Fibroblast of lung (primary cell): ENCODE data around the gene DIAPH1.

ENCODE experiments used
- CTCF ChIP-seq, 2 donors: IDR thresholded peaks in 1 of 2; conservative IDR thresholded peaks in 1 of 2; 1 replicate in 1 of 2; 2 replicates in 1 of 2; pipeline ENCODE4 v1.5.1; 2011 to 2012; ENCODE audit warnings: low read length in 2 of 2, control low read depth in 1 of 2, inconsistent platforms in 1 of 2, low read depth in 1 of 2, mild to moderate bottlenecking in 1 of 2
- EZH2 ChIP-seq: IDR thresholded peaks from 2 replicates; pipeline ENCODE4 v1.5.1; 2012; ENCODE audit warnings: low read length, control low read depth, mild to moderate bottlenecking; ENCODE audit errors: missing control alignments

DNA sequence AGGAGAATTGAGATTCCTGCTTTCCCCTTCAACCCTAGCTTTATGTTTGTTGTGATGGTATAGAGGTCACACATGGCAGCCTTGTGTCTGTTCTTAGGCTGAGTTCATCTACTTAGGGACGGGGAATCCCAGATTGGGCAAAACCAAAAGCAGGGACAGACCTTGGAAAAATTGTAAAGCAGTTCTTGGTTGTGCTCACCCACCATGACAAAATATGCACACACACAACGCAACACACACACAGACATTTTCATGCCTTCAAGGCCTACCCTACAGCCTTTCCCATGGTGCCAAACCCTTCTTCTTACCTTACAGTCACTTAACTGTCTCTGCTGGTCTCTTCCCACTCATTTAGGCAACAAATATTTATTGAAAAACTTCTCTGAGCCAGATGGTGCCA lies 115.1 kb downstream of the DIAPH1 start:
- TF ChIP-seq CTCF (conservative IDR thresholded peaks at IDR 0.05 in 1 of 2, IDR thresholded peaks at IDR 0.05 in 1 of 2; ENCODE audit: low read depth in 1 of 2, low read length in 2 of 2) (no peak), EZH2 (no peak)
